GM19025 (cell line): ENCODE results near the gene DEFB129.
"Not testable (repeated sequence)": the region's sequence is repeated elsewhere in the genome, so short reads cannot be mapped to it uniquely, and the experiment has no call there.

Source experiments
- ATAC-seq: cut with Tn5 transposase; IDR thresholded peaks from one replicate; pipeline ENCODE4 v1.9.1; 2021; ENCODE audit warnings: mild to moderate bottlenecking, low read depth, moderate library complexity; ENCODE audit not compliant: unreplicated experiment

The DEFB129 gene, protein sequence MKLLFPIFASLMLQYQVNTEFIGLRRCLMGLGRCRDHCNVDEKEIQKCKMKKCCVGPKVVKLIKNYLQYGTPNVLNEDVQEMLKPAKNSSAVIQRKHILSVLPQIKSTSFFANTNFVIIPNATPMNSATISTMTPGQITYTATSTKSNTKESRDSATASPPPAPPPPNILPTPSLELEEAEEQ

DNA sequence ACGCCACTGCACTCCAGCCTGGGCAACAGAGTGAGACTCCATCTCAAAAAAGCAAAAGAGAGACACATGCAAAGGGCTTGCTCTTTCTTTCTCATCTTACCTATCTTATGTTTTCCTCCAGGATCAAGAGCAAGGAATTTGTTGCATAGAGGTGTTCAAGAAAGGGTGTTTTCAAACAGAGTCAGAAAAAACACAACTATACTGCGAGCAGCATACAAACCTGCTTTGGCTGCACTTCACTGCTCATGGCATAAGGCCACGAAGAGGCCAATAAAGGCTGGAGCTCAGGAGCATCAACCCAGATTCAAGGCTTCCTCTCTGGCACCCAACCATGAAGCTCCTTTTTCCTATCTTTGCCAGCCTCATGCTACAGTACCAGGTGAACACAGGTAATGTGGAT lies at the start of gene DEFB129:
DEFB129 (plus strand) TSS at position 301 of the 400 bp plus-strand sequence; CDS start at position 332, 31 bp downstream.
- no peak for ATAC-seq

DNA sequence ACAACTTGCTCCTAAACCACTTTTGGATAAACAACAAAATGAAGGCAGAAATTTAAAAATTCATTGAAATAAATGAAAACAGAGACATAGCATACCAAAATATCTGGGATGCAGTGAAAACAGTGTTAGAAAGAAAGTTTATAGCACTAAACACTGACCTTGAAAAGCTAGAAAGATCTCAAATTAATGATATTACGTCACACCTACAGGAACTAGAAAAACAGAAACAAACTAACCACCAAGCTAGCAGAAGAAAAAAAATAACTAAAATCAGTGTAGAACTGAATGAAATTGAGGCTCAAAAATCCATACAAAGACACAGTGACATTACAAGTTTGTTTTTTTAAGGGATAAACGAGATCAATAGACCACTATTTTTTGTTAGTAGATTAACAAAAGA lies 42.8 kb upstream of the DEFB129 start:
- ATAC-seq = no peak

DNA sequence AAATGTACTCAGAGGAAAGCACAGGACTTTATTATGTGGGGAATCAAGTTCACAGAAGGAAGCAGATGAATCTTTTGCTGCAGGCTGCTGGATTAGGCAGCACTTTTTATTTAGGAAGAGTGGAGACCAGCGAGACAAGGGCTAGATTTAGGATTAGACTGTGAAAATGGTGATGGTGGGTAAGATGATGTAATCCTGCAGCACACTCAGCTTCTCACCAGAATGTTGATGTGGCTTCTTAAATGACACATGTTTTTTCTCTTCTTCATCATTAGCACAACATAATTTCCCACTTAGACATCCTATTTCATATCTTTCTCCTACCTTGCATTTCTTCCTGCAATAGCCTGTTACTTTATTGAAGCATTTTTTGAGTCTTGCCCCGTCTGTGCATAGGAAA lies 39.3 kb upstream of the DEFB129 start:
- no peak for ATAC-seq

DNA sequence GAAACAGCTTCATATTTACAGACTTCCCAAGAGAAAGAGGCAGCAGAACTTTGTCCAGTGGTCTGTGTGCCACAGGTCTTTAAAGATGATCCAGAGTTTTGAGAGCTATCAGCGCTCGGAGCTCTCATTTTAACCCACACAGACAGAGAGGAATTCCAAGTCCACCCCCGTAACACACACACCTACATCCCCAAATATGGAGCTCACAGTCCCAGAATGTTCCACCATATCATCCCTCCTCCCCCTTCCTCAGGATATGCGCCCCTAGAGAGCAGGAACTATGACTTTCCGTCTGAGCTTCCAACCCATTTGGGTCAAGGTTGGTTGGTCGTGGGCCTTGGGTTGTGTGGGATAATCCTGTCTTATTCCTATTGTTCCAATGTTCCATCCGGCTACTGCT lies 37.4 kb upstream of the DEFB129 start, which contains the start of gene DEFB128:
DEFB128 (minus strand) TSS at position 101 of the 400 bp plus-strand sequence; CDS start at position 13, 88 bp downstream.
- ATAC-seq = no peak

DNA sequence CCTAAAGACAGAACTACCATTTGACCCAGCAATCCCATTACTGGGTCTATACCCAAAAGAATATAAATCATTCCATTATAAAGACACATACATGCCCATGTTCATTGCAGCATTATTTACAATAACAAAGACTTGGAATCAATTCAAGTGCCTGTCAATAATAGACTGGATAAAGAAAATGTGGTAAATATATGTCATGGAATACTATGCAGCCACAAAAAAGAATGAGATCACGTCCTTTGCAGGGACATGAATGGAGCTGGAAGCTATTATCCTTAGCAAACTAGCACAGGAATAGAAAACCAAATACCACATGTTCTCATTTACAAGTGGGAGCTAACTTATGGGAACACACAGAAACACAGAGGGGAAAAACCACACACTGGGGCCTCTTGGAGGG lies 28.8 kb upstream of the DEFB129 start:
- no peak for ATAC-seq

DNA sequence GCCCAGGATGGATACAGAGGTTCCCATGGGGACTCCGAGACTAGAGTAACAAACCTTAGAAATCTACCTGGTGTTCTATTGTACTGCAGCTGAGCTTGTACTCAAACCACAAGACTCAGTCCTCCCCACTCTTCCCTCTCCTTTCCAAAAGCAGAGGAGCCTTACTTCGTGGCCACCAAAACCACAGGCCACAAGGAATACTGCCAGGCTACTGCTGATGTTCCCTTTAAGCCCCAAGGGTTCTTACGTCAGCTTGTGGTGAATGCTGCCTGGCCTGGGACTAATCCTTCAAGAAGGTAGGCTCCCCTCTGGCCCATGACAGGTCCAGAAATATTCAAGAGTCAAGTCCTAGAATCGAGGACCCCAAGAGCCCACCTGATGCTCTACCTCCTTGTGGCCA lies 27.1 kb upstream of the DEFB129 start:
- no peak for ATAC-seq

DNA sequence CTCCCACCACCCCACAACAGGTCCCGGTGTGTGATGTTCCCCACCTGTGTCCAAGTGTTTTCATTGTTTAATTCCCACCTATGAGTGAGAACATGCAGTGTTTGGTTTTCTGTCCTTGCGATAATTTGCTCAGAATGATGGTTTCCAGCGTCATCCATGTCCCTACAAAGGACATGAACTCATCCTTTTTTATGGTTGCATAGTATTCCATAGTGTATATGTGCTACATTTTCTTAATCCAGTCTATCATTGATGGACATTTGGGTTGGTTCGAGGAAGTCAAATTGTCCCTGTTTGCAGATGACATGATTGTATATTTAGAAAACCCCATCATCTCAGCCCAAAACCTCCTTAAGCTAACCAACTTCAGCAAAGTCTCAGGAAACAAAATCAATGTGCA lies 23.4 kb upstream of the DEFB129 start:
- ATAC-seq = not testable (repeated sequence)

DNA sequence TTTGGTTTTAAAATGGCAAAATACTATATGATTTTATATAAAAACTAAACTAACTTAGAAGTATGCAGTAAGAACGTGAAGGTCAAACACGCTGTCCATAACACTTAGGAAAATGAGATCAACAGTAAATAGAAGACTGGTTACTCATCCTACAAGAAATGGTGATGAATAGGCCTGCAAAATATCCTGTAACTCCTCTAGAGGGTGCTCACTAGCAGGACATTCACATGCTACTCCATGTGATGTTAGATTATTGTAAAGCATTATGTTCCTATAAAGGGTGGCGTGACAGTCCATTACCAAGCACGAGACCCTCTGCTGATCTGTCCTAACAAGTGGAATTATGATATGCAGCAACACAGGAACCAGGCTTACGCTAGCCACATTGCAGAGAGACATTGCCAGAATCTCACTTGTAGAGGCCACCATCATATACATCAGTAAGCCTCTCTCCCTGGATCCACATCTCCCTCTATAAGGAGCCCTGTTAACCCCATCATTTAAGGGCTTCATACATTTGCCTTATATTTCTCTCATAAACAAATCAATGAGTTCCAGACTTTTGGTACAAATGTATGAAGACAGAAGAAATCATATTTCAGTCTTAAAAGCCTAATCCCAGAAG lies 18.0 kb upstream of the DEFB129 start:
- ATAC-seq = no peak

DNA sequence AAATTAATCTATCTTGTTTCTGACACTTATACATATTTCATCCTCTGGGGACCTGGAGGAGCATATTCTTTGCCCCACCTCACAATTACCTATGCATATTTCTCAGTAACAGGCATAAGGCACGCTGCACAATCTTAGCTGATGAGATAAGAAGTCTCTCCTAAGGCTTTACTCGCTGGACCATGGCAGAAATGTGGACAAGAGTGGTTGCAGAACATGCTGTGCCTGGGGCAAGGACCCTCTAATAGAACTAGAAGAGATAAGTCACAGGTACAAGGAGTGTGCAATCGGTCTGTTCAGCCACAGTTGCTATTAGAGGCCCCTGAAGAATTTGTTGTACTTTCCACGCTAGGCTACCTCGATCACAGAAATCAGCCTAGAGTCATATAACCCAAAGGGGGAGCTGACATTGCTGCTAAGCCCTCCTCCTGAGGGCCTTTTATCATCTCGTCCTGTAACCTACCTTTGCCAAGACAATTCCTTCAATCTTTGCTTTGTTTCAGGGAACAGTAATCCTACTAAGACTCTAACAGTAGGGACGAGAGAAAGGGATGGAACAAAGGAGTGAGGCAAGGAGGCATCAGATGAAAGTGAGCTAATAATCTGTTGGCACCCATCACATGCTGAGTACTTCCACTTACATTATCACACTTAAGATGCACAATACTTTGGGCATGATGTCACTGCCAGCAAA lies 16.1 kb upstream of the DEFB129 start:
- ATAC-seq = no peak

DNA sequence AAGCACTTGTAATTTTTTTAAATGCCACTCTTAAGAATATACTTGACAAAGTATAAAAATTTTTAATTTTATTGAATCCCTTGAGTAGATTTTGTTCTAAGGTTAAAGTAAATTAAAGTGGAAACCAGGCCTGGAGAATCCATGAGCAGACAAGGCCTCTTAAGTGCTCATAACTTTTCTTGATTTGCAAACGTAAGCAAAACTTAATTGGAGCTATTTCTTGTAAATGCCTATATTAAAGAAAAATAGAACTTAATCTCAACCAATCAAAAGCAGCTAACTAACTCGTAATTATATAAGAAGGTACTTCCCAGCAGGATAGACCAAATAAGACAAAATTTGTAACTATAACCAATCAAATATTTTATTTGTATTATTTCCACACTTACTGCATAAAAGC lies 12.7 kb upstream of the DEFB129 start:
- no peak for ATAC-seq

DNA sequence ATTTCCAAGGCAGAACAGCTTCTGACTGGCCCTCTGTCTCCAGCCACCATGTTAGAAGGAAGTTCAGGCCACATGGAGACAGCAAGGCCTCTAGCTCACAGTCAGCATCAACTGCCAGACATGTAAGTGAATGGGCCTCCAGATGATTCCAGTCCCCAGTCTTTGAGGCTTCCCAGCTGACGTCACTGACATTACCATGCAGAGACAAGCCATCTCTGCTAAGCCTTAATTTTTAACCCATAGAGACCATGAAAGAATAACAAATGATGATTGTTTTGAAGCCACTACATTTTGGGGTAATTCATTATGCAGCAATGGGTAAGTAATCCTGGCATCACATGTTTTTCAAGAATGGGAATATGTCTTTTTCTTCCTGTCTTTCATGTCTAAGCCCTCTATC lies 11.3 kb upstream of the DEFB129 start:
- ATAC-seq = no peak

DNA sequence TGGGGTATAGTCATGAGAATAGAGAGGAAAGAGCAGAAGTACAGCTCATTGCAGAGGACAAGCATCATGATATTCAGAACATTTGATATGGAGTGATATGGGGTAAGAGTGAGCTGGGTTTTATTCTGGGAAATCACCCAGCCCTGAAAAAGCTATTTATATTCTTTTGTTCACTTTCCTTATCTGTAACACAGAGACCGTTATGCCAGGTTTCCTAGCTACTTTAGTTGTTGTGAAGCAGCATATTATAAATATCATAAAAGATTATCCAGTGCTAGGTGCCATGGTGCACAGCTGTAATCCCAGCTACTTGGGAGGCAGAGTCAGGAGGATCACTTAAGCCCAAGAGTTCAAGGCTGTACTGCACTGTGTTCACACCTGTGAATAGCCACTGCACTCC lies 9.8 kb upstream of the DEFB129 start:
- ATAC-seq = no peak

DNA sequence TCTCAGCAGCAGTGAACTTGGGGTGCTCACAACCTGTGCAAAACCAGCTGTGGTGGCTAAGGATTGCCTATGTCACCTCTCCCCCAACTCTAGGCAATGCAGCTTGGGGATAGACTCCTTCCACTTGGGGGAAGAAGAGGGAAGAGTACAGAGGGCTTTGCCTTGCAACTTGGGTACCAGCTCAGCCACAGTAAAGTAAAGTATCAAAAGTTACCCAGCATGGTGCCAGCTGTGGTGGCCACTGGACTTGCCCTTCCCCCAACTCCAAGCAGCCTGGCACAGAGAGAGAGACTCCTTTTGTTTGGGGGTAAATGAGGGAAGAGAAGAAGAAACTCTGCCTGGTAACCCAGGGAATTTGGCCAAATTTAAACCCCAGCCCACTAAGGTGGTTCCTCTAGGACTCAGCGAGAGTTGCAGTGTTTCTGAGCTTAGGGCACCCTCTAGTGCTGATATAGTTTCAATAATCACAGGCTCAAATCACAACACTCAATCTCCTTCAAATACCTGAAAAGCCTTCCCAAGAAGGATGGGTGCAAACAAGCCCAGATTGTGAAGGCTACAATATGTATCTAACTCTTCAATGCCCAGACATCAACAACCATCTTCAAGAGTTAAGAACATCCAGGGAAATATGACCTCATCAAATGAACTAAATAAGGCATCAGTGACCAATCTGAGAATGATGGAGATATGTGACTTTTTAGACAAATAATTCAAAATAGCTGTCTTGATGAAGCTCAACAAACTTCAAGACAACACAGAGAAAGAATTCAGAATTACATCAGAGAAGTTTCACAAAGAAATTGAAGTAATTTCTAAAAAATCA lies 7.6 kb upstream of the DEFB129 start:
- ATAC-seq = no peak

DNA sequence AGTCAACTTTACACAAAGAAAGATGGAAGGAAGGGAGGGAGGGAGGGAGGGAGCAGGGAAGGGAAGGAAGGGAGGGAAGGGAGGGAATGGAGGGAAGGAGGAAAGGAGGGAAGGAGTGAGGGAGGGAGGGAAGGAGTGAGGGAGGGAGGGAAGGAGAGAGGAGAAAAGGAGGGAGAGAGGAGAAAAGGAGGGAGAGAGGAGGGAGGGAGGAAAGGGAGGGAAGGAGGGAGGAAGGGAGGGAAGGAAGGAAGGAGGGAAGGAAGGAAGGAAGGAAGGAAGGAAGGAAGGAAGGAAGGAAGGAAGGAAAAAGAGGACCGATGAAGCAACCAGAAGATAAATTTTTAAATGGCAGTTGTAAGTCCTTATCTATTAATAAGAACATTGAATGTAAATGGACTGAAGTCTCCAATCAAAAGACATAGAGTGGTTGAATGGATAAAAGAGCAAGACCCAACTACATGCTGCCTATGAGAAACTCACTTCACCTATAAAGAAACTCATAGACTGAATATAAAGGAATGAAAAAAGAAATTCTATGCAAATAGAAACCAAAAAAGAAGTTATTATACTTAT lies 5.7 kb upstream of the DEFB129 start:
- no peak for ATAC-seq

DNA sequence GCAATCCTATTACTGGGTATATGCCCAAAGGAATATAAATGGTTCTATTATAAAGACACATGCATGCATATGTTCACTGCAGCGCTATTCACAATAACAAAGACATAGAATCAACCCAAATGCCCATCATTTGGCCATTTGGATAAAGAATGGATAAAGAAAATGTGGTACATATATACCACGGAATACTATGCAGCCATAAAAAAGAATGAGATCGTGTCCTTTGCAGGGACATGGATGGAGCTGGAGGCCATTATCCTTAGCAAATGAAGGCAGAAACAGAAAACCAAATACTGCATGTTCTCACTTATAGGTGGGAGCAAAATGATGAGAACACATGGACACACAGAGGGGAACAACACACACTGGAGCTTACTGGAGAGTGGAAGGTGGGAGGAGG lies 1.2 kb upstream of the DEFB129 start:
- not testable (repeated sequence) for ATAC-seq

DNA sequence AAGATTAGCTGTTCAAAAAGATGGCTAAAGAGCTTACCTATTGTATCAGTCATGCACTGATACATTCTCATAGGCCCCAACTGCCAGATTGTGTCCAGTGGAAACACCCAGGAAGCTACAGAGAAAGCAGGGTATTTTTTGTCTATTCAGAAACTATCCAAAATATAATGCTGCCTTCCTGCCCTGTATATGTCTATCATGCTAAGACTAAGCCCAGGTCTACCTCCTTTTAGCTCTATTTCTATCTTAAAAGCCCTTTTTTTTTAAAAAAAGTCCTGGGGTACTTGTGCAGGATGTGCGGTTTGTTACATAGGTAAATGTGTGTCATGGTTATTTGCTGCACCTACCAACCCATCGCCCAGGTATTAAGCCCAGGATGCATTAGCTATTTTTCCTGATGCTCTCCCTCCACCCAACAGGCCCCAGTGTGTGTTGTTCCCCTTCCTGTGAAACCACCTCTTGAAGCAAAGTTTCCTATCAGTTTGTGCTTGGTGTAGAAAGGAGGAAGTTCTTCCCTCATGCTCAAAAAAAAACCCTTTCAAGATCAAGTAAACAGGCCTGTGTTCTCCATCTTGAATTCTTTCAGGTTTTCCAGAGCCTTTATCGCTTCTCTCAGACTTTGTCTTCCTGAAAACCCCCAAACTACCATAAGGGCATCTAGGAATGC lies 514 bp downstream of the DEFB129 start:
- no peak for ATAC-seq

DNA sequence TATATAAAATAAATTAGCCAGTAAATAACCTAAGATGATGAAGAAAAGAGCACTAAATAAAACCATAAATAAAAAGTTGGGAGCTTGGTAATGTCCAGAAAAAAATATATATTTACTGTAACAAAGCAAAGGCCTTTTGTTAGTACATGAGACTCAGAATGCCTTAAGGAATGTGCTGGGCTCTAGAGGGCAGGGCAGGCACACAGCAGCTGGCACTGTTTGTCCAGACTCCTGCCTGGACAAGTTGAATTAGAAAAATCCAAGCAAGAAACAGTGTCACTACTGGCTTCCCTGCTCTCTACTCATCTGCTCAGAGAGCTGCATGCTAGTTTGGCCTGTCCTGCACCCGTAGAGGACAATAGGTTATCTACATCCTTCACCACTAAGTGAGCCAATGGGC lies 8.8 kb downstream of the DEFB129 start:
- ATAC-seq = no peak

DNA sequence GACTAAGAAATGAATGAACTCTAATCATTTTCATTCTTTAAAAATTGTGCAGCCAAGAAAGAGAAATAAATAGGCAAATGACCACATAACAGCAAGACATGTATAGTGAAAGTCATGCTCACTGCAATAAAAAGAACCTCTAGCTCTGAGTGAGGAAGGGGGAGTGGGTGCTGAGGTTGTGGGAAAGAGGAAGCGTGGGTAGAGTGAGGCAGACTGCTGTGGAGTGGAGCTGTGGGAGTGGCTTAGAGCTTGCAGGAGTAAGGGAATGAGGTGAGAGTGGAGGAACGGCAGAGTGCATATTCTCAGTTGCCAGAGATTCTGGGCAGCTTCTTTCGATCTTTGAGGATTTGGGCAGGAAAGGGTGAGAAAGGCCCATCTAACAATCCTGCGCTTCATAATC lies 10.4 kb downstream of the DEFB129 start:
- ATAC-seq = no peak

DNA sequence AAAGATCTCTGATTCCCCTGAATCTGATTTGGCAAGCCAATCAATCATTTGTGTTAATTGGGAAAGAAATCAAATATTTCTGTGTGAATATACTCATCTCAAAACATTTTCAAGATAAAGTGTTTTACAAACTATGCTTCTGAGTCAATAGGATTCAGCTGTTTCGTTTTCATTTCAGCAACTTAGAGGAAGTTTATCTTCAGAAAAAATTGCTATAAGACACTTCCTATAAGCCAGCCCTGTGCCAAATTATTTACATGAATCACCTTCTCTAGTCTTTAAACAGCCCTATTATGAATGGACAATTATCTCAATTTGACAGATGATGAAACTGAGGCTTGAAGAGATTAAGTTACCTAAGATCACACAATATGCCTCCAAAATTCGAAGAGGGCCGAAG lies 10.9 kb downstream of the DEFB129 start:
- no peak for ATAC-seq

DNA sequence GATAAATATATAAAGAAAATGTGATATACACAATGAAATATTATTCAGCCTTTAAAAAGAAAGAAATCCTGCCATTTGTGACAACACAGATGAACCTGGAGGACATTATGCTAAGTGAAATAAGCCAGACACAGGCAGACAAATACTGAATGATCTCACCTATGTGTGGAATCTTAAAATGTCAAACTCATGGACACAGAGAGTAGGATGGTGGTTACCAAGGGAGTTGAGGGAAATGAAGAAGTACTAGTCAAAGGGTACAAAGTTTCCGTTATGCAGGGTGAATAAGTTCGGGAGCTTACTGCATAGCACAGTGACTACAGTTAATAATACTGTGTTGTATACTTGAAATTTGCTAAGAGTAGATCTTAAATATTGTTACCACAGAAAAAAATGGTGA lies 15.8 kb downstream of the DEFB129 start:
- ATAC-seq = no peak
